Natural killer cell treated with Interleukin-12 subunit alpha and Interleukin-12 subunit beta and Interleukin-15 and Interleukin-18, amount 100 ng/mL, for 72 hours (primary cell): ENCODE data around the gene LSAMP. TPM values are rescaled to one million over a fixed set of nuclear protein-coding genes. Genes with fewer than 3 reads are reported as not detected.
"Not testable (repeated sequence)": the region's sequence is repeated elsewhere in the genome, so short reads cannot be mapped to it uniquely, and the experiment has no call there.

Experiments
- ATAC-seq, 2 donors: fragments of 150-1000 bp; cut with Tn5 transposase in 1 of 2; sonication (Bioruptor Pico), chemical (Tn5 transposase) in 1 of 2; 2 replicates each; pipeline ENCODE4 v1.10.0; 2021
- DNase-seq: peaks from one replicate; pipeline ENCODE4 v3.0.0; 2022; ENCODE audit warnings: low spot score
- H3K27ac Mint-ChIP-seq, 2 donors: 1 replicate in 1 of 2; 2 replicates in 1 of 2; pipeline ENCODE4 v1.8.0; 2022; ENCODE audit warnings: mixed read lengths in 2 of 2, mild to moderate bottlenecking in 1 of 2, moderate library complexity in 1 of 2
- H3K27me3 Mint-ChIP-seq, 2 donors: 1 replicate in 1 of 2; 2 replicates in 1 of 2; pipeline ENCODE4 v1.8.0; 2022; ENCODE audit warnings: mixed read lengths in 2 of 2
- H3K36me3 Mint-ChIP-seq: one replicate; pipeline ENCODE4 v1.8.0; 2022; ENCODE audit warnings: mixed read lengths
- H3K4me1 Mint-ChIP-seq, 2 donors: 1 replicate in 1 of 2; 2 replicates in 1 of 2; pipeline ENCODE4 v1.8.0; 2022; ENCODE audit warnings: low read depth in 2 of 2, mixed read lengths in 2 of 2, mild to moderate bottlenecking in 1 of 2
- H3K4me3 Mint-ChIP-seq: one replicate; pipeline ENCODE4 v1.8.0; 2022; ENCODE audit warnings: mixed read lengths
- H3K9me3 Mint-ChIP-seq: 2 replicates; pipeline ENCODE4 v1.8.0; 2022; ENCODE audit warnings: mixed read lengths
- total RNA-seq, 2 donors: library from RNA; stranded (reverse); gene quantifications; one replicate each; pipeline ENCODE4 v1.2.3, GENCODE V29; 2022

The LSAMP gene
- total RNA-seq, 2 donors from 2014 or later, result not detected

DNA sequence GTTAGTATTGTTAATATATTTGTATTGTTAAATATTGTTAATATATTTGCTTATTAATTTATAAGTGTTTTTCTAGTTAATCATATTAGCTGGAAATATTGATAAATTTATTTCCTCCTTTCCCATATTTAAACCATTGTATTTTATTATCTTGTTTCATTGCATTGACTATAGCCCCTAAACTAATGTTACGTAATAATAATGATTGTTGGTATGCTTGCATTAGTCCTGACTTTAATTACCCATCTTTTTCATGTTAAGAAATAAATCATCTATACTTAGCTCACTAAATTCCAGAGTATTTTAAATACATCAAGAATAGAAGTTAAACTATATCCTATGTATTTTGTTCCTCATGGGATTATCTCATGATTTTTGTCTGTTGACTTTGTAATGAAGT lies 368.2 kb downstream of the LSAMP start:
- ATAC-seq, result no peak
- no peaks in the 10 kb centered on the region for H3K36me3 Mint-ChIP-seq
- no peak overlapping the region for H3K27ac Mint-ChIP-seq
- no peak for DNase-seq
- H3K9me3 Mint-ChIP-seq, result peaks cover 4% of the 10 kb centered on the region
- H3K4me3 Mint-ChIP-seq, result no peak overlapping the region
- H3K4me1 Mint-ChIP-seq, result no peaks in the 10 kb centered on the region
- no peaks in the 10 kb centered on the region for H3K27me3 Mint-ChIP-seq

DNA sequence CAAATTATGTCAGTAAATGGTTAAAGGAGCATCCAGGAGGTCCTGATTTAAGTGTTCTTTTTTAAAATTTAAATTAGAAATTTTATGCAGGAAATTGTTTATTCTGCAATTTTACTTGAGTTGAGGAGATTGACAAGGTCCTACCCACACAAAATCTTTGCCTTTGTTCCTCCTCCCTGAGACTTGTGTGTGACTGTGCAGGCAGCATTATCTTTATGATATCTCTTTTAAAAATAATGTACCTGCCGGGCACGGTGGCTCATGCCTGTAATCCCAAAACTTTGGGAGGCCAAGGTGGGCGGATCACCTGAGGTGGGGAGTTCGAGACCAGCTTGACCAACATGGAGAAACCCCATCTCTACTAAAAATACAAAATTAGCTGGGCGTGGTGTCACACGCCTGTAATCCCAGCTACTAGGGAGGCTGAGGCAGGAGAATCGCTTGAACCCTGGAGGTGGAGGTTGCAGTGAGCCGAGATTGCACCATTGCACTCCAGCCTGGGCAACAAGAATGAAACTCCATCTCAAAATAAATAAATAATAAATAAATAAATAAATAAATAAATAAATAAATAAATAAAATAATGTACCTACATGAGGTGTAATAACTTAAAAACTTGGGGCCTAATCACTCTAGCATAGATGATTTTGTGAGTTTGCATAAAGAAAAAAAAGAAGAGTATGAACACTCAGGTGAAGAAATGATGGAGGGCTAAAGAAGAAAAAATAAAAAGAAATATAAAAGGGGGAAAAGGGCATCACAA lies 374.6 kb downstream of the LSAMP start:
- ATAC-seq, H3K4me3 Mint-ChIP-seq, H3K9me3 Mint-ChIP-seq, H3K36me3 Mint-ChIP-seq, DNase-seq, H3K27ac Mint-ChIP-seq, H3K27me3 Mint-ChIP-seq, H3K4me1 Mint-ChIP-seq: not testable (repeated sequence)

DNA sequence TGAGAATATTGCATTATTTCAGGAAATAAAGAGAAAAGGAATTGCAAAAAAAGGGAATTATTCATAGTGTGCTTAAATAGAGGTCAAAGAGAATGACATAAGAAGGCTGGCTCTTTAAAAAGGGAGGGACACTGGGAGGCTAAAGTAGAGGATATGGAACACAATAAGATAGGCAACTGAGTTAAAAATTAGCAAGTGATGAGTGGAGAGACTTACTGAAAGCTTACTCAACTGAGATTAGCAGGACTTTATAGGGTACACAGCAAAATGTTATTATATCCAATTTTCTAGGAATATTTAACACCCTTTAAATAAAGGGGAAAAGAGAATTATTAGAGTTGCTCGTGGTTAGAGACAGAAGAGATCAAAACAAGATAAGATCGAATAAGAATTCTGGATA lies 375.2 kb downstream of the LSAMP start:
- DNase-seq (no peak), ATAC-seq (no peak)
- Mint-ChIP-seq H3K27ac (no peak overlapping the region), H3K27me3 (no peaks in the 10 kb centered on the region), H3K4me1 (no peaks in the 10 kb centered on the region), H3K9me3 (peaks cover 3% of the 10 kb centered on the region), H3K36me3 (no peaks in the 10 kb centered on the region), H3K4me3 (no peak overlapping the region)

DNA sequence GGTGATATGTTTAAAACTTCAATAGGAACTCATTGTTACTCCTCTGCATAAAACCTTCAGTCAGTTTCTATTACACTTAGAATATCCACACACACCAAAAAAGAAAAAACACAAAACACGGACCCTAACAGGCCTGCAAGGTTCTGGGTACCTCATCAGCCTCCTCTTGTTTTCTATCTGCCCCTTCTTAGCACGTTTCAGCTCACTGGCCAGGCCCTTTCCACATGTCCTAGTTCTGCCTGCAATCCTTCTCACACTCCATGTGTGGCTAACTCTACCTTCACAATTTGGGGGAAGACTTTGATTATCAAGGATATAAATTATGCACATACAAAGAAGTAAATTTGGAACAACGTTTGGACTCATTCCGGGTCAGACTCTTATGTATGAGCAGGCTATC lies 376.3 kb downstream of the LSAMP start:
- Mint-ChIP-seq H3K27ac (no peak overlapping the region), H3K4me1 (no peaks in the 10 kb centered on the region), H3K36me3 (no peaks in the 10 kb centered on the region), H3K27me3 (no peaks in the 10 kb centered on the region), H3K4me3 (no peak overlapping the region), H3K9me3 (peaks cover 3% of the 10 kb centered on the region)
- ATAC-seq (no peak), DNase-seq (no peak)

DNA sequence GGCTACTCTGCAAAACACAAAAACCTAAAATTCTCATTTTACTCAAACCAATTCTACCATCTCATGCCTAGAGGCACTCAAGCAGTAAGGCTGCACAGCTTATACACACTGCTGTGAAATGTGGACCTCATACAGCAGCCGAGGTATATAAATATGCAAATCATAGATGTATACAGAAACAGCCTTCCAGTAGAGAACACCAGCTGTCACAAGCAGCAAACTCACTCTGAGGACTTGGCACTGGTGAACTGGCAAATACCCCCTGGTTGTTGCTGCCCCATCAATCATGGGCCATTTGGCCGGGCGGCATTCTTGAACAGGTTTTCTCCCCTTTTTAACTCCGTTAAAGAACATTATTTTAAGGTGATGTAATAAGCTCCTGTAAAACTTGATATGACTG lies 378.0 kb downstream of the LSAMP start:
- ATAC-seq, result no peak

DNA sequence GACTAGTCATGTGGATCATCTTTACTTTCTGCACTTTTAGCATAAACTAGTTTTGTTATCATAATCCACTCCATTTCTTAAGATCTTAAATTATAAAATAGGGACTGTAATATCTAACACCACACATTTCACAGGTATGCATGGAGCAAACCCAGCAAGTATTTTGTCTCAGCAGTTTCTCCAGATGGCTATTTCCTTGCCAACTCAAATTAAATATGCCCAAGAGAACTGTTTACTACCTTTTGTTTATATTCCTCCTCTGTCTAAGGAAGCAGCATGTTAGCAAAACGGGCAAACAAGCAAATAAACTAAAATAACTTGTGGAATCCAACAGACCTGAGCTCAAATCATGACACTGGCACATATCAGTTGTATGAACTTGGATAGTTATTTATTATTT lies 379.8 kb downstream of the LSAMP start:
- Mint-ChIP-seq H3K36me3 (no peaks in the 10 kb centered on the region), H3K9me3 (peaks cover 3% of the 10 kb centered on the region), H3K4me3 (no peak overlapping the region), H3K27ac (no peak overlapping the region), H3K27me3 (no peaks in the 10 kb centered on the region), H3K4me1 (no peaks in the 10 kb centered on the region)
- DNase-seq (no peak), ATAC-seq (no peak)

More for the DNA sequence above, 378.0 kb downstream of the LSAMP start:
- H3K36me3 Mint-ChIP-seq, result no peaks in the 10 kb centered on the region
- H3K27me3 Mint-ChIP-seq, result no peaks in the 10 kb centered on the region
- no peaks in the 10 kb centered on the region for H3K4me1 Mint-ChIP-seq
- peaks cover 3% of the 10 kb centered on the region for H3K9me3 Mint-ChIP-seq
- DNase-seq, result no peak
- no peak overlapping the region for H3K4me3 Mint-ChIP-seq
- H3K27ac Mint-ChIP-seq, result no peak overlapping the region

DNA sequence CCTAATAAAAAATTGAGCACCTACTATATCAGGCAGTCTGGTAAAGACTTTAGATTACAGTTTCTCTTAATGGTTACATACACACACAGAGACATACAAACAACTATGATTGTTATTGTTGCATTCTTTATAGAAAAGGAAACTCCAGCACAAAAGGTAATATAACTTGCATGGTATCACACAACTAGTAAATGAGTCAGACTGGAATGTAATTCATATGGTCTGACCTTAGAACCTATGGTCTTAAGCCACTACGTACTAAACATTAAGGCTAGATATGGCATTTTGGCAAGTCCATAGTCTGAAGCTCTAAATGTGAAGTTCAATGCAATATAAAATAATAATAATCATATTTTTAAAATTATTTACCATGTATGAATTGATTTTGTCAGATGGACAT lies 380.6 kb downstream of the LSAMP start:
- Mint-ChIP-seq H3K4me3 (no peak overlapping the region), H3K4me1 (no peaks in the 10 kb centered on the region)
- DNase-seq, result no peak

DNA sequence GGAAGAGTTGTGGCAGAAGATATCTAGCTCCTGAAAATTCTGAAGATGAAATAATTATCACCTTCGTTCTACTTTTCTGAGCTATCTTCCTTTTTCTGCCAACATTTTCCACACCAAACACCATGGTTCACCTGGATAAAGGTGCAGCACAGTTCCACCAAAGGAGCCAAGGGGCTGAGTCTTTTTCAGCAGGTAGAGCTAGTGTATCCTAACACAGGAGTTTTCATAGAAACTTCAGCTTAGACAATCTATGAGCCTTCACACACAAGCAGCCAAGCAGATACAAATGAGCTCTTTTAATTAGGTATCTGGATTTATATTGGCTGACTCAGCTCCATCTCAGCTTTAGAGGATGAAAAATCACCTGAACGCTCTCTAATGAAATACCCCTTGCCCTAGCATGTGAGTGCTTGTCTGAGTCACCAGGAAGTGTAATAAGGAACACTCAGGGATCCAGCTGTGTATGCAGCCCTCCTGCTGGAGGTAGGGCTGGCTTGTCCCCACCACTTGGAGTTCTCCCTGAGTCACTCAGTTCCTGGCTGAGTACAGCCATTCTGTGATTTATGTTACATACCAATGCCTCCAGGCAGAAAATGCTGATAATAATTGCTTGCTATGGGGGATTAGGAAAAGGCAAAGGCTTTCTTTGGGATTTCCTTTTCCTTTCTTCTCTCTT lies 385.7 kb downstream of the LSAMP start:
- no peaks in the 10 kb centered on the region for H3K9me3 Mint-ChIP-seq
- H3K4me3 Mint-ChIP-seq, result no peak overlapping the region
- H3K36me3 Mint-ChIP-seq, result no peaks in the 10 kb centered on the region
- H3K27me3 Mint-ChIP-seq, result no peaks in the 10 kb centered on the region
- no peak for DNase-seq
- no peak overlapping the region for H3K27ac Mint-ChIP-seq
- H3K4me1 Mint-ChIP-seq, result no peaks in the 10 kb centered on the region
- no peak for ATAC-seq

More for the DNA sequence above, 380.6 kb downstream of the LSAMP start:
- no peaks in the 10 kb centered on the region for H3K27me3 Mint-ChIP-seq
- peaks cover 3% of the 10 kb centered on the region for H3K9me3 Mint-ChIP-seq
- H3K36me3 Mint-ChIP-seq, result no peaks in the 10 kb centered on the region
- no peak overlapping the region for H3K27ac Mint-ChIP-seq
- ATAC-seq, result no peak

DNA sequence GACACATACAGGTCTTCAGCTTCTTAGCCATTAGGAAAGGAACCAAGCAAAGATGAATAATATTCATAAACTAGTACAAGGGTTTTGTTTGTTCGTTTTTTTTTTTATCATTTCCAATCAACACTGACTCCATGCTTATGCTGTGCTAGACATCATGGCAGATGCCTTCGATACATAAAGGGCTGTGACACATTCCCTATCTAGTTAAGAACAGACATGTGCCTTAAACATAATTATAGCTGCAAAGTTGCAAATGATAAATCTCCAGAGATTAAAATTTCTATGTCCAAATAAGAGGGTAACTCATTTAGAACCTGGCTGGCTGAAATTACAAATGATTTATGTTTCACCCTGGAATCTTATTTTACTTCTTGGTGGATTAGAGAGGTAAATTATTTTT lies 386.4 kb downstream of the LSAMP start:
- ATAC-seq, result no peak
- Mint-ChIP-seq H3K4me1 (no peaks in the 10 kb centered on the region), H3K36me3 (no peaks in the 10 kb centered on the region), H3K4me3 (no peak overlapping the region), H3K27me3 (no peaks in the 10 kb centered on the region), H3K9me3 (no peaks in the 10 kb centered on the region), H3K27ac (no peak overlapping the region)
- no peak for DNase-seq

DNA sequence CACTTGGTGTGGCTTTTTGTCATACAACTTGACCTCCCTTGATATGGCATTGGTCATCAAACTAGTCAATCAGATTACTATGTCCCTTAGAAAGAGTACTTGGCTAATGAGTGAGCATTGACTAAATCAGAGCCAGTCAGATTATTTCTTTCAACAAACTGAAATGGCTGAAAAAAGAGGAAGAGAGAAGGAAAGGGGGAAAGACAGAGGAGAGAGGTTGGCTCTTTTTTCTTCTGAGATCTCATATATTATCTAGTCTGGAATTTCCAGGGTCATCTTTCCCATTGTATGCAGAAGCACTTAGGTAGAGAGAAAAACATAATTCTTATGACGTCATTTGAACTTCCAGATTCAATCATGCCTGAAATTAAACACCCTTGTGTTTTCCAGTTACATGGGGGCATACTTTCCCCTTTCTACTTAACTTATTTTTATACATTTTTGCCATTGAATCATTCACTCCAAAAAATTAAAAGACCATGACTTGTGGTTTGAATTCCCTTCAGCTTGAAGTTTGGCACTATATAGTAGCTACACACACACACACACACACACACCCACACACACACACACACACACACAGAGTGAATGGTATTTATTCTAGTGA lies 387.8 kb downstream of the LSAMP start:
- DNase-seq (no peak), ATAC-seq (no peak)
- no peaks in the 10 kb centered on the region for H3K4me1 Mint-ChIP-seq
- no peak overlapping the region for H3K27ac Mint-ChIP-seq
- H3K36me3 Mint-ChIP-seq, result no peaks in the 10 kb centered on the region
- H3K9me3 Mint-ChIP-seq, result peaks cover 5% of the 10 kb centered on the region
- no peak overlapping the region for H3K4me3 Mint-ChIP-seq
- no peaks in the 10 kb centered on the region for H3K27me3 Mint-ChIP-seq

DNA sequence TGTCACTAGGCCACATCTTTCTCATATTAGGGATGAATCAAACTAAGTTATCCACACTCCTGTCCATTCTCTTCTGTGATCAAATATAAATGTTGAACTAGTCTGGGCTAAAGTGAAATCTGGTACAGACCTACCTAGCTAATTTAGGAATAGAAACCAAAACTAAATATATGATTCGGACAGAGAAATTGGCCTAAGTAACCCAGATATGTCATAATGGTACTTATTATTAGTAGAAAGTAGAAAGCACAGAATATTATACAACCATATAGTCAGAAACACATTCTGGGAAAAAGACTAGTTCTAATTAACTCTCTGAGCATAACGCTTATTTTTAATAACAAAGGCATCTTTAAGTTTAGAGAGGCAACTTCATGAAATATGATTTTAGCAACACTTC lies 389.0 kb downstream of the LSAMP start:
- H3K36me3 Mint-ChIP-seq, result no peaks in the 10 kb centered on the region
- no peaks in the 10 kb centered on the region for H3K27me3 Mint-ChIP-seq
- no peak overlapping the region for H3K27ac Mint-ChIP-seq
- no peak overlapping the region for H3K4me3 Mint-ChIP-seq
- ATAC-seq (no peak), DNase-seq (no peak)
- peaks cover 9% of the 10 kb centered on the region for H3K9me3 Mint-ChIP-seq
- no peaks in the 10 kb centered on the region for H3K4me1 Mint-ChIP-seq

DNA sequence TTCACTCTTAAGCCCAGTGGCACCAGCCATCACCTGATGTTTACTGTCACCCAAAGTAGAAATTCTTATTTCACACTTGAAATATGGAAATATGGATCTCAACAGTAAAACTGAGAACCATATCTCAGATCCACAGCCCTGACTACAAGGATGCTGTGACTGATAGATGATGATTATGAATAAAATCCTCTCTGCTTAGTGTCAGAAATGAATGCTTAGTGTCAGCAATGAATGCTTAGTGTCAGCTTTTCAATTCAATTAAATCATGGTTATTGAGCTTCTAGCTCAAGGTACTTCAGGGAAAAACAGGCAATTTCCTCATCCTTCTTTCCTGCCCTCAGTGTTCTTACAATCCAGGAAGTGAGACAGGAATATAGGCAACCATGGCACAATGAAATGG lies 392.3 kb downstream of the LSAMP start:
- H3K4me1 Mint-ChIP-seq, result no peaks in the 10 kb centered on the region
- H3K9me3 Mint-ChIP-seq, result peaks cover 9% of the 10 kb centered on the region
- H3K27ac Mint-ChIP-seq, result no peak overlapping the region
- no peak for ATAC-seq
- no peaks in the 10 kb centered on the region for H3K36me3 Mint-ChIP-seq
- H3K4me3 Mint-ChIP-seq, result no peak overlapping the region
- DNase-seq, result no peak
- no peaks in the 10 kb centered on the region for H3K27me3 Mint-ChIP-seq

DNA sequence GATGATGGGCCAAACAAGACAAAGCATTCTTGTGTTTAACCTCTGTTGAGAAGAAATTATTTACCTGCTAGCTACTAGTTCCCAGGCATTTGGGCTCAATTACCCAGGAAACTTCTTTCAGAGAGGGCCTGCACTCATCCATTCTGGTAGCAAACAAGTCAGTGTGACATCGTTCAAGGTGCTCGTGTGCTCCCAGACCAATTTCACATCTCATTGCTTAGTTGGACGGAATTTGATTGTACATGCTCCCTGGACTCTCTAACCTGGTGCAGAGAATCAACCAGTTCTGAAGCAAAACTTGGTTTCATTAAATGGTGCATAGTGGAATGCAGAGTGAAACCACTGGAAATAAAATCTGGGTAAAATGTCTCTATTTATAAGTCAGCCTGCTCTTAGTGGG lies 392.7 kb downstream of the LSAMP start:
- Mint-ChIP-seq H3K4me1 (no peaks in the 10 kb centered on the region), H3K9me3 (peaks cover 9% of the 10 kb centered on the region), H3K27me3 (no peaks in the 10 kb centered on the region), H3K27ac (no peak overlapping the region), H3K36me3 (no peaks in the 10 kb centered on the region), H3K4me3 (no peak overlapping the region)
- no peak for ATAC-seq
- DNase-seq, result no peak

DNA sequence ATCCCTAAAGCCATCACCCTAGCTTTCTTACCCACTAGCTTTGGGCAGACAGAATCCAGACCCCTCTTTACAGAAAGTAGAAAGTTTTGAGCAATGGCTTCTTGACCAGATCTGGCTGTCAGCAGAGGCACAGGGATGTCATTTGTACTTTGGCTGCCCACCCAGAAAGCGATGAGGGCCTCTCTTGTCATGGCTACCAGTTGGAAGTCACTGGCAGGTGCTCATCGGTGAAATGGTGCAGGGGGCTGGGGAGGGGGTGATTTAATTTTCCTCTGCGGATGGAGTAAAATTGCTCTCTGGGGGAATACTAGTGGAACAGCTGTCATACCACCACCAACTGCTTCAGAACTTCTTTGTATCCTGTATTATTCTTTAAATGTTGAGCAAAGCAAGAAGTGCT lies 393.7 kb downstream of the LSAMP start:
- no peak for ATAC-seq
- no peak for DNase-seq
- H3K9me3 Mint-ChIP-seq, result peaks cover 9% of the 10 kb centered on the region
- H3K36me3 Mint-ChIP-seq, result no peaks in the 10 kb centered on the region
- no peak overlapping the region for H3K27ac Mint-ChIP-seq
- no peak overlapping the region for H3K4me3 Mint-ChIP-seq
- H3K4me1 Mint-ChIP-seq, result no peaks in the 10 kb centered on the region
- H3K27me3 Mint-ChIP-seq, result no peaks in the 10 kb centered on the region
